ENCODE results near the gene MPP3.

DNA sequence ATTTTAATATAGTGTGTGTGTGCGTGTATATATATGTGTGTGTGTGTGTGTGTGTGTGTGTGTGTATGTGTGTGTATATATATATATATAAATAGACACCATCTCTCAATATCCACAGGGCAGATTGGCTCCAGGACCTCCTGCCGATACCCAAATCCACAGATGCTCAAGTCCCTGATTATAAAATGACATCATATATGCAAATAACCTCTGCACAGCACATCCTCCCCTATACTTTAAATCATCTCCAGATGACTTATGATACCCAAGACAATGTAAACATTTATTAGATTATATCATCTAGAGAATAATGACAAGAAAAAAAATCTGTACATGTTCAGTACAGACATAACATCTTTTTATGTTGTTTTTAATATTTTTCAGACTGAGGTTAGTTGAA lies 62.0 kb downstream of the MPP3 start:
- TF ChIP-seq, protein P1, sequence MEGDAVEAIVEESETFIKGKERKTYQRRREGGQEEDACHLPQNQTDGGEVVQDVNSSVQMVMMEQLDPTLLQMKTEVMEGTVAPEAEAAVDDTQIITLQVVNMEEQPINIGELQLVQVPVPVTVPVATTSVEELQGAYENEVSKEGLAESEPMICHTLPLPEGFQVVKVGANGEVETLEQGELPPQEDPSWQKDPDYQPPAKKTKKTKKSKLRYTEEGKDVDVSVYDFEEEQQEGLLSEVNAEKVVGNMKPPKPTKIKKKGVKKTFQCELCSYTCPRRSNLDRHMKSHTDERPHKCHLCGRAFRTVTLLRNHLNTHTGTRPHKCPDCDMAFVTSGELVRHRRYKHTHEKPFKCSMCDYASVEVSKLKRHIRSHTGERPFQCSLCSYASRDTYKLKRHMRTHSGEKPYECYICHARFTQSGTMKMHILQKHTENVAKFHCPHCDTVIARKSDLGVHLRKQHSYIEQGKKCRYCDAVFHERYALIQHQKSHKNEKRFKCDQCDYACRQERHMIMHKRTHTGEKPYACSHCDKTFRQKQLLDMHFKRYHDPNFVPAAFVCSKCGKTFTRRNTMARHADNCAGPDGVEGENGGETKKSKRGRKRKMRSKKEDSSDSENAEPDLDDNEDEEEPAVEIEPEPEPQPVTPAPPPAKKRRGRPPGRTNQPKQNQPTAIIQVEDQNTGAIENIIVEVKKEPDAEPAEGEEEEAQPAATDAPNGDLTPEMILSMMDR (IDR thresholded peaks at IDR 0.05 in 2 of 3, conservative IDR thresholded peaks at IDR 0.05 in 1 of 3; ENCODE audit: control insufficient read depth in 2 of 3, extremely low read depth in 1 of 3, insufficient read depth in 1 of 3, low read depth in 3 of 3, low read length in 3 of 3) = no peak
- TF ChIP-seq POLR2AphosphoS5 (IDR thresholded peaks at IDR 0.05; ENCODE audit: low read length) (no peak), NRF1 (conservative IDR thresholded peaks at IDR 0.05; ENCODE audit: low read depth, low read length) (no peak), GATAD2B (conservative IDR thresholded peaks at IDR 0.05; ENCODE audit: low read depth) (no peak), NFYB (IDR thresholded peaks at IDR 0.05; ENCODE audit: insufficient read depth, low read depth, low read length) (no peak), SIN3A (IDR thresholded peaks at IDR 0.05; ENCODE audit: low read depth, low read length) (no peak), EZH2 (IDR thresholded peaks at IDR 0.05; ENCODE audit: borderline replicate concordance, control insufficient read depth, low read depth, low read length) (no peak), RFX5 (IDR thresholded peaks at IDR 0.05; ENCODE audit: low read depth, low read length) (no peak), TAF1 (IDR thresholded peaks at IDR 0.05; ENCODE audit: borderline replicate concordance, low read depth, low read length) (no peak), CREM (IDR thresholded peaks at IDR 0.05; ENCODE audit: low read depth) (no peak), ZZZ3 (IDR thresholded peaks at IDR 0.05; ENCODE audit: control insufficient read depth, insufficient read length, low read depth) (no peak)
- TF ChIP-seq, protein P2, sequence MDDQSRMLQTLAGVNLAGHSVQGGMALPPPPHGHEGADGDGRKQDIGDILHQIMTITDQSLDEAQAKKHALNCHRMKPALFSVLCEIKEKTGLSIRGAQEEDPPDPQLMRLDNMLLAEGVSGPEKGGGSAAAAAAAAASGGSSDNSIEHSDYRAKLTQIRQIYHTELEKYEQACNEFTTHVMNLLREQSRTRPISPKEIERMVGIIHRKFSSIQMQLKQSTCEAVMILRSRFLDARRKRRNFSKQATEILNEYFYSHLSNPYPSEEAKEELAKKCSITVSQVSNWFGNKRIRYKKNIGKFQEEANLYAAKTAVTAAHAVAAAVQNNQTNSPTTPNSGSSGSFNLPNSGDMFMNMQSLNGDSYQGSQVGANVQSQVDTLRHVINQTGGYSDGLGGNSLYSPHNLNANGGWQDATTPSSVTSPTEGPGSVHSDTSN (IDR thresholded peaks at IDR 0.05; ENCODE audit: insufficient replicate concordance, low read depth, low read length) = no peak

All from GM12878 (cell line).